ENCODE results near the gene CIROP. TPM values are rescaled to one million over a fixed set of nuclear protein-coding genes. Genes with fewer than 3 reads are reported as not detected.
"Not testable (repeated sequence)": the region's sequence is repeated elsewhere in the genome, so short reads cannot be mapped to it uniquely, and the experiment has no call there.

Gene CIROP
- total RNA-seq, 1 donor from 2014 or later: 0.19 TPM

- H3K9me3 Mint-ChIP-seq: no peaks in the 10 kb centered on the region
- no peak for TF ChIP-seq CTCF (conservative IDR thresholded peaks at IDR 0.05)
- H3K36me3 Mint-ChIP-seq: no peaks in the 10 kb centered on the region
- peaks cover 11% of the 10 kb centered on the region for H3K27me3 Mint-ChIP-seq
- H3K4me1 Mint-ChIP-seq (ENCODE audit: unreplicated experiment): peaks cover 8% of the 10 kb centered on the region
- H3K27ac Mint-ChIP-seq: no peak overlapping the region
- no peak overlapping the region for H3K4me3 Mint-ChIP-seq
- DNase-seq (ENCODE audit: extremely low spot score, unreplicated experiment): no peak
These were observed 8.8 kb upstream of the CIROP start for GRCh38 chr14:23113431-23114119.

GRCh38 chr14:23112359-23113178 lies 7.8 kb upstream of the CIROP start:
- H3K4me1 Mint-ChIP-seq (ENCODE audit: unreplicated experiment): peaks cover 8% of the 10 kb centered on the region
- H3K9me3 Mint-ChIP-seq: no peaks in the 10 kb centered on the region
- no peak for TF ChIP-seq CTCF (conservative IDR thresholded peaks at IDR 0.05)
- peaks cover 11% of the 10 kb centered on the region for H3K27me3 Mint-ChIP-seq
- DNase-seq (ENCODE audit: extremely low spot score, unreplicated experiment): no peak
- H3K4me3 Mint-ChIP-seq: no peak overlapping the region
- no peaks in the 10 kb centered on the region for H3K36me3 Mint-ChIP-seq
- H3K27ac Mint-ChIP-seq: no peak overlapping the region

GRCh38 chr14:23110579-23111365 lies 6.0 kb upstream of the CIROP start:
- H3K4me3 Mint-ChIP-seq: no peak overlapping the region
- DNase-seq (ENCODE audit: extremely low spot score, unreplicated experiment): no peak
- TF ChIP-seq CTCF (conservative IDR thresholded peaks at IDR 0.05): no peak
- H3K36me3 Mint-ChIP-seq: no peaks in the 10 kb centered on the region
- peaks cover 16% of the 10 kb centered on the region for H3K4me1 Mint-ChIP-seq (ENCODE audit: unreplicated experiment)
- H3K27me3 Mint-ChIP-seq: peaks cover 9% of the 10 kb centered on the region
- H3K27ac Mint-ChIP-seq: no peak overlapping the region
- H3K9me3 Mint-ChIP-seq: no peaks in the 10 kb centered on the region

- Mint-ChIP-seq H3K4me1 (ENCODE audit: unreplicated experiment) (peaks cover 18% of the 10 kb centered on the region), H3K27me3 (peaks cover 6% of the 10 kb centered on the region), H3K4me3 (no peak overlapping the region), H3K27ac (no peak overlapping the region), H3K9me3 (no peaks in the 10 kb centered on the region), H3K36me3 (no peaks in the 10 kb centered on the region)
- TF ChIP-seq CTCF (conservative IDR thresholded peaks at IDR 0.05): no peak
- no peak for DNase-seq (ENCODE audit: extremely low spot score, unreplicated experiment)
These were observed 5.0 kb upstream of the CIROP start for GRCh38 chr14:23109769-23110168.

GRCh38 chr14:23108169-23108568 lies 3.4 kb upstream of the CIROP start:
- not testable (repeated sequence) for H3K9me3 Mint-ChIP-seq; DNase-seq (ENCODE audit: extremely low spot score, unreplicated experiment); H3K4me3 Mint-ChIP-seq; H3K36me3 Mint-ChIP-seq; H3K27ac Mint-ChIP-seq
- H3K27me3 Mint-ChIP-seq: peaks cover 16% of the 10 kb centered on the region
- peaks cover 27% of the 10 kb centered on the region for H3K4me1 Mint-ChIP-seq (ENCODE audit: unreplicated experiment)

GRCh38 chr14:23107620-23108019 lies 2.8 kb upstream of the CIROP start:
- Mint-ChIP-seq H3K27me3 (peaks cover 16% of the 10 kb centered on the region), H3K4me1 (ENCODE audit: unreplicated experiment) (peaks cover 27% of the 10 kb centered on the region)
- H3K27ac Mint-ChIP-seq; DNase-seq (ENCODE audit: extremely low spot score, unreplicated experiment); H3K9me3 Mint-ChIP-seq; H3K4me3 Mint-ChIP-seq; H3K36me3 Mint-ChIP-seq: not testable (repeated sequence)
